Gastrocnemius medialis (tissue), 4 donors: ENCODE results near the gene MCU.

Experiments used
- POLR2A ChIP-seq, 2 donors: fragments of 450-650 bp; IDR thresholded peaks; one replicate each; pipeline ENCODE4 v1.6.1; 2017; ENCODE audit warnings: antibody characterized with exemption in 2 of 2, mild to moderate bottlenecking in 2 of 2, moderate library complexity in 2 of 2
- TF ChIP-seq, protein P1 (sequence below), 5 experiments: fragments of 450-650 bp in 3 of 5; fragments of 200-600 bp in 2 of 5; sonication (generic) in 2 of 5; IDR thresholded peaks in 4 of 5; conservative IDR thresholded peaks in 1 of 5; 1 replicate in 4 of 5; 2 replicates in 1 of 5; pipeline ENCODE4 v1.5.1; 2016 to 2019; ENCODE audit warnings: antibody characterized with exemption in 5 of 5, mild to moderate bottlenecking in 3 of 5, moderate library complexity in 3 of 5

DNA sequence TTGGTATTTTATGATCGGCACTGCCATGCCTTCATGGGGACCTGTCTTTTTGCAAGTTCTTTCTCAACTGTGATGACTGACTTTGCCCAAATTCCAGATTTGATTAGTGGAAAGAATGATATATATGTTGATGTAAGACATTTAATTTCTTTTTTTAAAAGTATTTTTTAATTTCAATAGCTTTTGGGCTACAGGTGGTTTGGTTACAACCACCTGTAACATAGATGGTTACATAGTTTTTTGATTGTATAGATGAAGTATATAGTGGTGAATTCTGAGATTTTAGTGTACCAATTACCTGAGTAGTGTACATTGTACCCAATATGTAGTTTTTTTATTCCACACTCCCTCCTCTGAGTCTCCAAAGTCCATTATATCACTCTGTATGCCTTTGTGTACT is 69.6 kb downstream of the MCU start:
- TF ChIP-seq, protein P1, sequence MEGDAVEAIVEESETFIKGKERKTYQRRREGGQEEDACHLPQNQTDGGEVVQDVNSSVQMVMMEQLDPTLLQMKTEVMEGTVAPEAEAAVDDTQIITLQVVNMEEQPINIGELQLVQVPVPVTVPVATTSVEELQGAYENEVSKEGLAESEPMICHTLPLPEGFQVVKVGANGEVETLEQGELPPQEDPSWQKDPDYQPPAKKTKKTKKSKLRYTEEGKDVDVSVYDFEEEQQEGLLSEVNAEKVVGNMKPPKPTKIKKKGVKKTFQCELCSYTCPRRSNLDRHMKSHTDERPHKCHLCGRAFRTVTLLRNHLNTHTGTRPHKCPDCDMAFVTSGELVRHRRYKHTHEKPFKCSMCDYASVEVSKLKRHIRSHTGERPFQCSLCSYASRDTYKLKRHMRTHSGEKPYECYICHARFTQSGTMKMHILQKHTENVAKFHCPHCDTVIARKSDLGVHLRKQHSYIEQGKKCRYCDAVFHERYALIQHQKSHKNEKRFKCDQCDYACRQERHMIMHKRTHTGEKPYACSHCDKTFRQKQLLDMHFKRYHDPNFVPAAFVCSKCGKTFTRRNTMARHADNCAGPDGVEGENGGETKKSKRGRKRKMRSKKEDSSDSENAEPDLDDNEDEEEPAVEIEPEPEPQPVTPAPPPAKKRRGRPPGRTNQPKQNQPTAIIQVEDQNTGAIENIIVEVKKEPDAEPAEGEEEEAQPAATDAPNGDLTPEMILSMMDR (IDR thresholded peaks at IDR 0.05 in 4 of 5, conservative IDR thresholded peaks at IDR 0.05 in 1 of 5) = no peak
- TF ChIP-seq POLR2A (IDR thresholded peaks at IDR 0.05) = no peak
